ENCODE results near the gene LAMP1. TPM values are rescaled to one million over a fixed set of nuclear protein-coding genes. Genes with fewer than 3 reads are reported as not detected.
A peak's percentile ranks its signal among the peaks of the same experiment; 100 is the strongest.
"Not testable (repeated sequence)": the region's sequence is repeated elsewhere in the genome, so short reads cannot be mapped to it uniquely, and the experiment has no call there.

The LAMP1 gene
- total RNA-seq, 1 donor: 92.6 TPM

GRCh38 chr13:113353254-113353653 is 56.2 kb downstream of the LAMP1 start:
- no peak for DNase-seq (ENCODE audit: low read depth in 2 of 3, low spot score in 2 of 3)

GRCh38 chr13:113354831-113355610 is 58.0 kb downstream of the LAMP1 start:
- DNase-seq (ENCODE audit: low read depth in 2 of 3, low spot score in 2 of 3): no peak

GRCh38 chr13:113355621-113356020 is 58.6 kb downstream of the LAMP1 start:
- no peak for DNase-seq (ENCODE audit: low read depth in 2 of 3, low spot score in 2 of 3)

DNA sequence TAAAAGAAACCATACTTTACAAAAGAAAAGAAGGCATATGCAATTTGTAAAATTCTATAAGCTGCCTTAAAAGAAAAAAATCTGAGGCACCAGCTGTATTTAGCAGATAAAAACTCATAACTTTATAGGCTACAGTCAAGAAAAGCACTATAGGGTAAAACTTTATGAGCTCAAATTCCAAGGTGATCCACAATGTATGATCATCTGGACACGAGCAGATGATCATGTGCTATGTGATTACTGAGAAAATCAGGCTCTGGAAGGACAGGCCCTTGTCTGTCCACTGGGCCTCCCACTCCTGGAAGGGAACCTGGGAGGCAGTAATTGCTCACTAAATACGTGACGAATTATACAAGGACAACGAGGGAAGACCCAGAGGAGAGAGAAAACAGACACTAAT is 59.6 kb downstream of the LAMP1 start:
- no peak for DNase-seq (ENCODE audit: low read depth in 2 of 3, low spot score in 2 of 3)

DNA sequence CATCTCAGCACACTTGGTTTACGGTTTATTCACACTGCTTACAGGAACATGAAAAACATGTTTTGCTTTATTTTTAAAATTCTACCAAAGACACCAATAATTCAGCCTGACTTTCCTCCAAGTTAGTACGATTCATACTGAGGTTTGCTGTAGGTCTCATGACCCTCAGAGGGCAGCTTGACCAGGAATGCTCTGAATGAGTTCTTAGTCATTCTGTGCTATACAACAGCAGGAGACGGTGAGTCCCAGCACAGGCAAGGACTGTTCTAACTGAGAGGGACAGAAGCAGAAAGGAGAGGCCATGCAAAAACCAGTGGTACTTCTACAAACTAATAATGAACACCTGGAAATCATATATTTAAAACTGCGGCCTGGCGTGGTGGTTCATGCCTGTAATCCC is 60.5 kb downstream of the LAMP1 start:
- no peak for DNase-seq (ENCODE audit: low read depth in 2 of 3, low spot score in 2 of 3)

GRCh38 chr13:113358653-113359190 is 61.7 kb downstream of the LAMP1 start:
- no peak for DNase-seq (ENCODE audit: low read depth in 2 of 3, low spot score in 2 of 3)

DNA sequence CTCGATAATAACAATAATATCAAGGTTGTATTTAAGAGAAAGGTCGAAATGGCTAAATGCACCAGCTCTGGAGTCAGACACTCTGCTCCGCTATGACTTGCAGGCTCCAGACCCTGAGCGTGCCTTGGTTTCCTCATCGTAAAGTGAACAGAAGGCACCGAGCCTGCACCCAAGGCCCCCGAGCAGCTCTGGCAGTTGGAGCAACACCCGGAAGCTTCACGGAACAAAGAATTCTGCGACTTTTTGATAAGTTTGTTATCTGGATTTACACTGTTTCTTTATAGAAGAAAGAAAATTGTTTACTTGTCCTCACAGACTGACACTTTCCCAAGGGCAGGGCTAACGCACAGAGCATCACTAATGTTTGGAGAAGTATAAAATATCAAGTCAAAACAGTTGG is 62.5 kb downstream of the LAMP1 start:
- no peak for DNase-seq (ENCODE audit: low read depth in 2 of 3, low spot score in 2 of 3)

- DNase-seq (ENCODE audit: low read depth in 2 of 3, low spot score in 2 of 3): no peak
Observed at GRCh38 chr13:113360446-113360845, 63.4 kb downstream of the LAMP1 start.

DNA sequence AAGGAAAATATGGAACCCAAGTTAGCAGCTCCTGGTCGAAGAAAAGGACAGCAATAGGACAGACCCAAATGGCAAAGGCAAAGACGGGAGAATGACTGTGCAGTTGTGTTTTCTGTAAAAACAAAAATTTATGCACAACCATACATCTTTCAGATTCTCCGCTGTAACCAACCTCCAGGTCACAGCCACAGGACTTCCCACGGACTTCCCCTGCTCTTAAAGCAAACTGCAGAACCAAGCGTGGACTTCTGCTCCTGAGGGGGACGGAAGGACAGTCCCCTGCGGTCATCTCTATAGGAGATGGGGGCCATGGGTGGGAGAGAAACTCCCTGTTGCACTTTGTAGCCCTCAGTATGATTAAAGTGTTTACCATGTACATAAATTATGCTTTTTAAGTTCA is 64.4 kb downstream of the LAMP1 start:
- DNase-seq (ENCODE audit: low read depth in 2 of 3, low spot score in 2 of 3): peak in 1 of 3 donors; percentile 32

- no peak for DNase-seq (ENCODE audit: low read depth in 2 of 3, low spot score in 2 of 3)
Observed at GRCh38 chr13:113364311-113364889, 67.4 kb downstream of the LAMP1 start.

DNA sequence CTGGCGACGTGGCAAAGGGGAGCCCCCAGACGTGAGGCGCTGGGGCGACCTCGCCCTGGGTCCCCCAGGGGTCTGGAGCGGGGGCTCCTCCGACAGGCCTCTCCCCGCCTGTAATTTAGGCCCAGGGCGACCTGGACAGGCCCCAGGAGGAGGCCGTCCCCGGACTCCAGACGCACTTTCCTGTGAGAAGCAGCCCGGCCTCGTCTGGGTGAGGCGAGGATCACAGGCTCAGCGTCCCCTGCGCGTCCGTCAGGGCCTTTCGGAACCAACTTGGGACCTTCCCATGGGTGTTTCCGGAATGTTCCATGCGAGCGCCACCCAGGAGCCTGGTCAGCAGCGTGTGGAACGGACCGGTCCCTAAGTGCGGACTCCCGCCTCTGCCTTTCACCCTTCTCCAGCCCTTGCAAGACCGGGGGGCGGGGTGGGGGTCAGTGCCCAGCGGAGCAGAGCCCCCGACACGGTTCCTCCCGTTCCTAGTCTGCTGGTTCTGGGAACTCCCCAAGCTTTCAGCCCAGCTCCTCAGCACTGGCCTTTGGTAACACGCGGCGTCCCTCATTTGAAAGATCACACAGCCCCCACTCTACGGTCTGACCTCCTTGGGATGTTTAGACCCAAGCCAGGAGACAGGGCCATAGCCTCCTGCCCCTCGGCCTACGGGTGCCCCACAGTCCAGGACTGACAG is 68.0 kb downstream of the LAMP1 start:
- no peak for DNase-seq (ENCODE audit: low read depth in 2 of 3, low spot score in 2 of 3)

DNA sequence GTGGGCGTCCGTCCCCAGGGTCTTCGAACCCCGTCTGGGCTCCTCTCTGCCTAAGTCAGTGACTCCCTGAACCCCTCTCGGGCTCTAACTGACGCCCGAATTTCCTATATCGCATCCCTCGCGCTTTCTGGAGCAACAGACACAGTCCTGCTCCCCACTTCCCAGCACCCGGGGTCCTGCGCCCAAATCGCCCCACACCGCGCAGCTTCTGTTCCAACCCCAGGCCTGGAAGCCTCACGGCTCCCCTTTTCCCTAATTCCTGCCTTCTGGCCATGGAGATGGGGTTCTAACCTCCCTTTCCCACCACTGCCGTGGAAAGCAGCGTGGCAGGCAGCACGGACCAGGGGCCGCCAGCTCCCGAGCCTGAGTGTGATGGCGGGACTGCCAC is 68.5 kb downstream of the LAMP1 start:
- no peak for DNase-seq (ENCODE audit: low read depth in 2 of 3, low spot score in 2 of 3)

DNA sequence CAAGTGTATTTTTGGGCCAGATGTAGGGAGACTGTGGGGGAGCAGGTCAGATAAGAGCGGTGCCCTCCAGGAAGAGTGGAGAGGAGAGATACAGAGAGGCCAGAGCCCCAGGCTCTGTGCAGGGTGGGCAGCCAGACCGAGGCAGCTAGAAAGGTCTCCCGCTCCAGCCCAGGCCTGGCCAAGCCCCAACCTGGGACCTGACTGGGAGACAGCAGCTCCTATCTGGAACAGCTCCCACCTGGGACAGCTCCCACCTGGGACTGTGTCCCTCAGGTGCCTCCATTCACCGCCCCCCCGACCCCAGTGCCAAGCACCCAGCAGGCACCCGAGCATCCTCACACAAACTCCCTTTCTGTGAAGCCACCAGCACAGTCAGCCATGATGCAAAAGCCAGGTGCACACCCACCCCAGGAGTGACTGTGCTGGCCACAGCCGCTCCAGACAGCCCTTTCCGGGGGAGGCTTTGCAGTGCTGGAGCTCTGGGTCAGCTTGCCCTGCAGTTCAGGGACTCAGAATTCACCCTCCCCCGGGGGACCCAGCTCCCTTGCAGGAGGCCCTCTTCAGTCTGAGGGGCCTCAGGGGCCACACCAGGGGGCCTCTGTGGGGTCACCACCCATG is 69.0 kb downstream of the LAMP1 start:
- no peak for DNase-seq (ENCODE audit: low read depth in 2 of 3, low spot score in 2 of 3)

GRCh38 chr13:113367020-113367560 is 70.1 kb downstream of the LAMP1 start:
- DNase-seq (ENCODE audit: low read depth in 2 of 3, low spot score in 2 of 3): no peak

DNA sequence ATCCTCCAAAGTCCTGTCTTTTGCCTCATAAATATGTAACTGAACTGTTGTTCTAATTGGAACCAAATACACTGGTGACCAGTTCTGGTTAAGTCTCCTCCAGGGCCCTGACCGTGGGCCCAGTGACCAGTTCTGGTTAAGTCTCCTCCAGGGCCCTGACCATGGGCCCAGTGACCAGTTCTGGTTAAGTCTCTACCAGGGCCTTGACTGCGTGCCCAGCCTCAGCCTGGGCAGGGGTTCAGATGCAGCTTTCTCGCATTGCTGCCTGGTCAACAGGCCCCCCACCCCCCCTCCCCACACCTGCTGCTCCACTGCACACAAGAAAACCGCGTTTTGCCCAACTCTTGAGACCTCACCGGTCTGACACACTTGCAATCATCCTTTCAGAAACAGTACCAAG is 70.7 kb downstream of the LAMP1 start:
- no peak for DNase-seq (ENCODE audit: low read depth in 2 of 3, low spot score in 2 of 3)

GRCh38 chr13:113368353-113368752 is 71.3 kb downstream of the LAMP1 start:
- DNase-seq (ENCODE audit: low read depth in 2 of 3, low spot score in 2 of 3): not testable (repeated sequence)

GRCh38 chr13:113369189-113369588 is 72.2 kb downstream of the LAMP1 start:
- DNase-seq (ENCODE audit: low read depth in 2 of 3, low spot score in 2 of 3): no peak

GRCh38 chr13:113369881-113370280 is 72.8 kb downstream of the LAMP1 start:
- no peak for DNase-seq (ENCODE audit: low read depth in 2 of 3, low spot score in 2 of 3)

- DNase-seq (ENCODE audit: low read depth in 2 of 3, low spot score in 2 of 3): no peak
Observed at GRCh38 chr13:113371061-113371460, 74.0 kb downstream of the LAMP1 start.

GRCh38 chr13:113371701-113372100 is 74.7 kb downstream of the LAMP1 start:
- not testable (repeated sequence) for DNase-seq (ENCODE audit: low read depth in 2 of 3, low spot score in 2 of 3)

Measured in hematopoietic multipotent progenitor cell (in vitro differentiated cells).